Measurements from ENCODE around the gene MAP4K4. TPM values are rescaled to one million over a fixed set of nuclear protein-coding genes. Genes with fewer than 3 reads are reported as not detected.

The MAP4K4 gene
- polyA plus RNA-seq, 3 donors = 5.3 to 66.9 (median 8.7) TPM

DNA sequence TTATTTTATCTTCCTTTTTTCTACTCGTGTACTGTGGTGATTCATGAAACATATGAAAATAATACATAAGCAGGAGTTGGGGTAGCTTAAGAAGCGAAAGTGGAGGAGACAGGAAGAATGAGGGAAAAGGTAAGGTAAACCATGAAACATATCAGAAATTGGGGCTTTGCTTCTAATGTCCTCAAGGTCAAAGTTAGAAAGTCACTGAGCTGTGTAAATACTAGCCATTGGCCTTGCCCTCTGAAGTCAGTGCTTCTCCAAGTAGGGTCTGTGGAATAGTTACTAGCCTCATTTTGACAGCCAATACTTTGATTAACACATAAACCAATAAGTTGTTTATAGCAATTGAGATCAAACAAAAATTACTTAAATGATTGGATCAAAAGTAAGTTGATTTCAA lies 117.2 kb downstream of the MAP4K4 start:
- H3K9me3 Mint-ChIP-seq = no peaks in the 10 kb centered on the region
- Histone ChIP-seq H3K27me3 (ENCODE audit: control insufficient read depth in 2 of 2, insufficient read depth in 2 of 2, low read length in 2 of 2) (no peaks in the 10 kb centered on the region), H3K9me3 (replicated peaks in 1 of 2; ENCODE audit: control insufficient read depth in 1 of 2, insufficient read depth in 1 of 2, low read length in 2 of 2) (no peaks in the 10 kb centered on the region), H3K4me2 (replicated peaks; ENCODE audit: extremely low read depth, low read length, poor library complexity, severe bottlenecking) (no peak overlapping the region), H3K79me2 (ENCODE audit: insufficient read depth, low read length) (peaks cover 98% of the 10 kb centered on the region), H3K9ac (ENCODE audit: insufficient read depth, low read length, poor library complexity, severe bottlenecking) (no peak overlapping the region), H3K36me3 (replicated peaks in 1 of 2; ENCODE audit: control insufficient read depth in 1 of 2, insufficient read depth in 2 of 2, low read length in 2 of 2) (peaks cover 0 to 5% of the 10 kb centered on the region in 2 donors), H3K4me3 (replicated peaks in 1 of 3; ENCODE audit: low read depth in 2 of 3, low read length in 3 of 3) (no peak overlapping the region), H3K27ac (ENCODE audit: low read depth in 1 of 2, low read length in 2 of 2) (no peak overlapping the region), H4K20me1 (ENCODE audit: insufficient read depth, low read length) (peaks cover 97% of the 10 kb centered on the region), H2AFZ (ENCODE audit: insufficient read depth, low read depth, low read length, poor library complexity, severe bottlenecking) (no peak overlapping the region), H3K4me1 (ENCODE audit: control insufficient read depth in 1 of 2, insufficient read depth in 2 of 2, low read length in 2 of 2) (no peaks in the 10 kb centered on the region)
- H3K27me3 Mint-ChIP-seq (ENCODE audit: low read depth in 3 of 3) = no peaks in the 10 kb centered on the region
- no peak overlapping the region for H3K27ac Mint-ChIP-seq
- no CpG with 5 or more reads among the region's 2 CpGs for WGBS (ENCODE audit: insufficient coverage)
- intact Hi-C loops (cut with micrococcal nuclease) = no loop called here
- peaks cover 28% of the 10 kb centered on the region for H3K4me1 Mint-ChIP-seq
- H3K4me3 Mint-ChIP-seq = no peak overlapping the region
- TF ChIP-seq, protein P1, sequence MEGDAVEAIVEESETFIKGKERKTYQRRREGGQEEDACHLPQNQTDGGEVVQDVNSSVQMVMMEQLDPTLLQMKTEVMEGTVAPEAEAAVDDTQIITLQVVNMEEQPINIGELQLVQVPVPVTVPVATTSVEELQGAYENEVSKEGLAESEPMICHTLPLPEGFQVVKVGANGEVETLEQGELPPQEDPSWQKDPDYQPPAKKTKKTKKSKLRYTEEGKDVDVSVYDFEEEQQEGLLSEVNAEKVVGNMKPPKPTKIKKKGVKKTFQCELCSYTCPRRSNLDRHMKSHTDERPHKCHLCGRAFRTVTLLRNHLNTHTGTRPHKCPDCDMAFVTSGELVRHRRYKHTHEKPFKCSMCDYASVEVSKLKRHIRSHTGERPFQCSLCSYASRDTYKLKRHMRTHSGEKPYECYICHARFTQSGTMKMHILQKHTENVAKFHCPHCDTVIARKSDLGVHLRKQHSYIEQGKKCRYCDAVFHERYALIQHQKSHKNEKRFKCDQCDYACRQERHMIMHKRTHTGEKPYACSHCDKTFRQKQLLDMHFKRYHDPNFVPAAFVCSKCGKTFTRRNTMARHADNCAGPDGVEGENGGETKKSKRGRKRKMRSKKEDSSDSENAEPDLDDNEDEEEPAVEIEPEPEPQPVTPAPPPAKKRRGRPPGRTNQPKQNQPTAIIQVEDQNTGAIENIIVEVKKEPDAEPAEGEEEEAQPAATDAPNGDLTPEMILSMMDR (IDR thresholded peaks at IDR 0.05) = no peak
- peaks cover 11 to 21% of the 10 kb centered on the region in 2 donors for H3K36me3 Mint-ChIP-seq
- no peak for DNase-seq

GRCh38 chr2:101815154-101815553 lies 117.6 kb downstream of the MAP4K4 start:
- H4K20me1 ChIP-seq (ENCODE audit: insufficient read depth, low read length) = peaks cover 98% of the 10 kb centered on the region
- no peak overlapping the region for H3K9ac ChIP-seq (ENCODE audit: insufficient read depth, low read length, poor library complexity, severe bottlenecking)
- no peaks in the 10 kb centered on the region for H3K4me1 ChIP-seq (ENCODE audit: control insufficient read depth in 1 of 2, insufficient read depth in 2 of 2, low read length in 2 of 2)
- TF ChIP-seq, protein P1 (IDR thresholded peaks at IDR 0.05) = no peak
- Mint-ChIP-seq H3K4me3 (no peak overlapping the region), H3K27me3 (ENCODE audit: low read depth in 3 of 3) (no peaks in the 10 kb centered on the region), H3K36me3 (peaks cover 11 to 21% of the 10 kb centered on the region in 2 donors), H3K9me3 (no peaks in the 10 kb centered on the region), H3K27ac (no peak overlapping the region), H3K4me1 (peaks cover 28% of the 10 kb centered on the region)
- no peak overlapping the region for H3K4me3 ChIP-seq (replicated peaks in 1 of 3; ENCODE audit: low read depth in 2 of 3, low read length in 3 of 3)
- H3K9me3 ChIP-seq (replicated peaks in 1 of 2; ENCODE audit: control insufficient read depth in 1 of 2, insufficient read depth in 1 of 2, low read length in 2 of 2) = no peaks in the 10 kb centered on the region
- H3K27me3 ChIP-seq (ENCODE audit: control insufficient read depth in 2 of 2, insufficient read depth in 2 of 2, low read length in 2 of 2) = no peaks in the 10 kb centered on the region
- no CpG with 5 or more reads among the region's 3 CpGs for WGBS (ENCODE audit: insufficient coverage)
- H3K27ac ChIP-seq (ENCODE audit: low read depth in 1 of 2, low read length in 2 of 2) = no peak overlapping the region
- no peak for DNase-seq
- H3K4me2 ChIP-seq (replicated peaks; ENCODE audit: extremely low read depth, low read length, poor library complexity, severe bottlenecking) = no peak overlapping the region
- intact Hi-C loops (cut with micrococcal nuclease) = no loop called here
- H2AFZ ChIP-seq (ENCODE audit: insufficient read depth, low read depth, low read length, poor library complexity, severe bottlenecking) = no peak overlapping the region
- peaks cover 0 to 5% of the 10 kb centered on the region in 2 donors for H3K36me3 ChIP-seq (replicated peaks in 1 of 2; ENCODE audit: control insufficient read depth in 1 of 2, insufficient read depth in 2 of 2, low read length in 2 of 2)
- peaks cover 98% of the 10 kb centered on the region for H3K79me2 ChIP-seq (ENCODE audit: insufficient read depth, low read length)
